A172 (cell line): Measurements from ENCODE around the gene PPARG. TPM values are rescaled to one million over a fixed set of nuclear protein-coding genes. Genes with fewer than 3 reads are reported as not detected.
A peak's percentile ranks its signal among the peaks of the same experiment; 100 is the strongest.
"Not testable (repeated sequence)": the region's sequence is repeated elsewhere in the genome, so short reads cannot be mapped to it uniquely, and the experiment has no call there.

Experiments
- DNase-seq: peaks from one replicate; pipeline ENCODE4 v3.0.0-alpha.2; 2015; ENCODE audit warnings: low spot score
- total RNA-seq: library from RNA; depleted of rRNA; stranded (reverse); fragments of >200 nt; shearing (Covaris generic); gene quantifications from 2 replicates; pipeline ENCODE4 v1.2.3, GENCODE V29; 2014

Gene PPARG
- total RNA-seq, 1 experiment from 2014 or later, result 11.9 TPM

DNA sequence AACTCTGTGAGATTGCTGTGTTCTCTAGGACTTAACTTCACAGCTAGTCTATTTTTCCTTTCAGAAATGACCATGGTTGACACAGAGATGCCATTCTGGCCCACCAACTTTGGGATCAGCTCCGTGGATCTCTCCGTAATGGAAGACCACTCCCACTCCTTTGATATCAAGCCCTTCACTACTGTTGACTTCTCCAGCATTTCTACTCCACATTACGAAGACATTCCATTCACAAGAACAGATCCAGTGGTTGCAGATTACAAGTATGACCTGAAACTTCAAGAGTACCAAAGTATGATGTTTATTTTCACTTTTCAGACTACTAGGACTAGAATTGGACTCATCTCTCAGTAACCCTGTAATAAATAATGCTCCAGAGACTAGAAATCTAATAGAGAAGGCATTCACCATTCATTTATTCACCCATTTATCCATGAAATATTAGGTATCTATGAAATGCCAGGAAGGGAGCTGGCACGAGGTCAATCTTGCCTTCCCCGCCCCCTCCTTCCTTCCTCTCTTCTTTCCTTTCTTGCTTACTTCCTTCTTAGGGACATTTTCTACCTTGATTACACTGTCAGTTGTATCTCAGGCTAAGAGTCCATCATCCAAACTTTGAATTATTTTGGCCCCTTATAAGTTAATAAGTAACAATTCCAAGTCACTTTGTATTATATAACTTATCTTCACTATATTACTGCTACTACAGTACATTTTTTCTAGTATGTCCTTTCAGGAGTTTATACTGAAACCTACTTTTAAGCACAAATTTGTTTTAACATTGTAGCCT lies 91.0 kb downstream of the PPARG start:
- no peak for DNase-seq

DNA sequence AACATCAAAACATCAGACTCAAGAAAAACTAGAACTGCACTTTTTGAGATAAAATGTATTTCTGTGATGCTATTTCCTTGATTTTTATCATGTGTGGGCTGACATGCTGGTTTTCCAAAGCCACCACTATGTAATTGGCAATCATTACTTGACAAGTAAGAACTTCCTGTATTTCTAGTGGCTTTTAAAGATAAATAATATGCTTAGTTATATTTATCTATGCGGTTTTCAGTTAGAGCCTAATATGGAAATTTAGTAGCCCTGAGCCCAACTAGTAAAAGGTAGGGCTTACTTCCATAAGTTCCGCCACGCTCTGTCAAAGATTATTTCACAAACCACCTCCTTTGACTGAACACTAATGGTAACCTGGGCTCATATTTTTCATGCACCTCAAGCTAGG lies 91.6 kb downstream of the PPARG start:
- DNase-seq, result no peak

DNA sequence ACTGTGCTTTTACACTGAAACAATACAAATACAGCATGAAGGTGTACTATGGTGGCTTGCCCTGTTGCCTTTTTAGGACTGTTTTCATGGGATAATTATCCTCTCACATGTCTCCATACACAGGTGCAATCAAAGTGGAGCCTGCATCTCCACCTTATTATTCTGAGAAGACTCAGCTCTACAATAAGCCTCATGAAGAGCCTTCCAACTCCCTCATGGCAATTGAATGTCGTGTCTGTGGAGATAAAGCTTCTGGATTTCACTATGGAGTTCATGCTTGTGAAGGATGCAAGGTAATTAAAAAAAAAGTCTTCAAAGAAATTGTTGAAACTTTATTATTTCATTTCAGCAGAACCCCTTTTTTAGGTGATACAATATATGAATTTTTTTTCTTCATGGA lies 92.3 kb downstream of the PPARG start:
- no peak for DNase-seq

DNA sequence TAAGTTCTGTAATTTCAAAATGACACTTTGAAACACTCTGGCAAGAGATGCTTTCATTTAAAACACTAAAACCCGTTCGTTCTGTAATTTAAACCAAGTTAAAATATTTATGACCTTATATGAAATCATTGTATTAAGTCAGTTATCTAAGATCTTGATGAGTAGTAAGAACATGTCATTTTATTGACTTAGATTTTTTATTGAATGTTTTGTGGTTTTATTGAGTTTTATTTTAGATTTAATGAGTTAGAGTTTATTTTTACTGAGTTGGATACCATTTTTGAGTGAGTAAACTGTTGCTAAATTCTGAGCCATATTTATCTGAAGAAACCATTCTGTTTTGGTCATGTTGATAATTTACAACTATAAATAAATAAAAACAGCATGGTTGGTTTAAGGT lies 94.3 kb downstream of the PPARG start:
- no peak for DNase-seq

DNA sequence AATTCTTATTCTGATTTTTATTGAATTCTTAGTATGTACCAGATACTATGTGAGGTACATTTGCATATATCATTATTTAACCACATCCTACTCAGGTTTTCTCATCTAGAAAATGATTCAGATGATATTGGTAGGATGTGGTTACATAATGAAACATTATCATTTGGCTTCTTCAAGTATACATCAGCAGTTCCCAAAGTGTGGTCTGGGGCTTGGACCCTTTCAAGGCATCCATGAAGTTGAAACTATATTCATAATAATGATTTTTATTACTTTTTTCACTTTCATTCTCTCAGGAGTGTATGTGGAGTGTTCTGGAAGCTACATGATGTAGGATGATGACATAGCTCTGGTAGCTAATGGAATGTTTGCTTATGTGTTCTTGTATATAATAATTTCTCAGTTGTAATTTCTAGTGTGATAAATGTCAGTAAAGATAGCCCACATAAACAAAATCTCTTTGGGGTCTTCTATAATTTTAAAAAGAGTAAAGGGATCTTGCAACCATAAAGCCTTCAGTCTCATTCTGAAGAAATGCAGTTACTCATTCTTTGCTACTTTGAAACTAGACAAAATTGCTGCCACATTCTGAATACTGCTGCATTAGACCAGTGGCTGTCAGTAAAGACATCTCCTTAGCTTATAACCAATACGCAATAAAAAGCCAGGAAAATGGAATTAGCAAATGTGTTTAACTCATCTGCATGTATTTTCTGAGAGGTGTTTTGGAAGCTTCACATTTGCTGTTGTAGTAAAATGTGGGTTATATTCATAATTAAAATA lies 95.8 kb downstream of the PPARG start:
- DNase-seq, result no peak

DNA sequence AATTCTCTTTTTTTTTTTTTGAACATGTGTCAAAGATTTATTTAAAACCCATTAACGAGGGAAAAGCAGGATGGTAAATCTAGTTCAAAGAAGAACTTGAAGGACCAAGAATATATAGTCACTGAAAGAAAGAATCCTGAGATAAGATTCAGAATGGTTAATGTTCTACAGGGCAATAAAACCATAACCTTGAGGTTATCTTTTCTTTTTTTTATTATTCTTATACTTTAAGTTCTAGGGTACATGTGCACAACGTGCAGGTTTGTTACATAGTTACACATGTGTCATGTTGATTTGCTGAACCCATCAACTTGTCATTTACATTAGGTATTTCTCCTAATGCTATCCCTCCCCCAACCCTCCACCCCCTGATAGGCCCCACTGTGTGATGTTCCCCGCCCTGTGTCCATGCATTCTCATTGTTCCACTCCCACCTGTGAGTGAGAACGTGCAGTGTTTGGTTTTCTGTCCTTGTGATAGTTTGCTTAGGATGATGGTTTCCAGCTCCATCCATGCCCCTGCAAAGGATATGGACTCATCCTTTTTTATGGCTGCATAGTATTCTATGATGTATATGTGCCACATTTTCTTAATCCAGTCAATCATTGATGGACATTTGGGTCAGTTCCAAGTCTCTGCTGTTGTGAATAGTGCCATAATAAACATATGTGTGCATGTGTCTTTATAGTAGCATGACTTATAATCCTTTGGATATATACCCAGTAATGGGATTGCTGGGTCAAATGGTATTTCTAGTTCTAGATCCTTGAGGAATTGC lies 97.8 kb downstream of the PPARG start:
- DNase-seq, result not testable (repeated sequence)

DNA sequence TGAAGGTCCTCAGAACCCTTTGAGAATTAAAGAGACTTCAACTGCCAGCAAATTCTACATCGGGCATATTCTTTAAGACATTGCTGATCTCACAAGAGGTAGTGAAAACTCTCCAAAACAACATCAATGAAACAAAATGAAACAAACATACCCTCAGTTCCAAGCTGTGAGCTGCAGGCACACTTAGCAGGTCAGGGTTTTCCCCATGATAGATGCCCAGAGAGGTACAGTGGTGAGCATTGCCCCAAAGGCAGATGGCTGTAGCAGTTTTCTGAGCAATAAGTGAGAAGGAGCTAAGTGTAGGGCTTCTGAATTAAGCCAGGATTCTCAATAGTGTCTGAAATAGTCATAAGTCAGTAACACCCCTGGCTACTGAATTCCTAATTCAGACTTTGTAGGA lies 99.3 kb downstream of the PPARG start:
- DNase-seq, result no peak

DNA sequence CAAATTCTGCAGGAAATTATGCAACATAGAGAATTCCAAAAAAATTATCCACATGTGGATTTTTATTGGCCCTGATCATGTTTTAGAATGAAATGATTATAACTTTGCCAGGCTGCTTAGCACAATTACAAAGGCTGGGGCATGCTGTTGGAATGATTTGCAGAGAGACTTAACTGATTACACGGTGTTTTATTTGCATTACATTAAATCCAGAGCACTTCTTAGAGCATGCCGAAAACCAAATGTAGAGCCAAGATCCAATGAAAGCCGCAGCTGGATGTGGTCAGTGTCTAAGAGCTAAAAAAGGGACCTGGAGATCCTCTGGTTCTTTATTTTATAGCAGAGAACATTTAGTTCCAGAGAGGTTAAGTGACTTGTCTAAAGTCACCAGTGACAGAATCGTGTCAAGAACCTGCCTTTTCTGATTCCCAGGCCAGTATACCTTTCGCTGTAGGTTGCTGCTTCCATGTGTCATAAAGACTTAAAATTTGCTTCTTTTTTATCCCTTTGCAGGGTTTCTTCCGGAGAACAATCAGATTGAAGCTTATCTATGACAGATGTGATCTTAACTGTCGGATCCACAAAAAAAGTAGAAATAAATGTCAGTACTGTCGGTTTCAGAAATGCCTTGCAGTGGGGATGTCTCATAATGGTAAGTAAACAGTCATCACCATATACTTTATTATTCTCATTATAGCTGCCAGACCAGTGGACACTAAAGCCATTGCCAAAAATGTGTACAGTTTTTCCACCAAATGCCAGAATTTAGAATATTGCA lies 103.4 kb downstream of the PPARG start:
- DNase-seq, result no peak

DNA sequence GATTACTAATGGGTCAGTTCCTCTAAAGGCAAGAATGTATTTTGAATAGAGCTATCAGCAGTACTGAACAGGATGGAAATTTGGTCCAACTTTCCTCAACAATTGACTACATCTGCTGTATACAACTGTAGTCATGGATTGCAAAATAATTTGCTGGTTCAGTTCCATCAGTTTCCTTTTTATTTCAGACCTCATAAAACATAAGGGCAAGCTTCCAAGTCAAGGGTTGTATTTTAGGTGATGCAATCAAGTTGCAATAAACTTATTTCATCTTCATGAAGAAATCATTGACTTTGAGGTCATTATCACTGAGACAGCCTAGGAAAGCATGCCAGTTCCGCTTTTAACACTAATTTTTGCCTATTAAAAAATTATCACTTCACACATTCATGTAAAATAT lies 105.0 kb downstream of the PPARG start:
- DNase-seq, result no peak

DNA sequence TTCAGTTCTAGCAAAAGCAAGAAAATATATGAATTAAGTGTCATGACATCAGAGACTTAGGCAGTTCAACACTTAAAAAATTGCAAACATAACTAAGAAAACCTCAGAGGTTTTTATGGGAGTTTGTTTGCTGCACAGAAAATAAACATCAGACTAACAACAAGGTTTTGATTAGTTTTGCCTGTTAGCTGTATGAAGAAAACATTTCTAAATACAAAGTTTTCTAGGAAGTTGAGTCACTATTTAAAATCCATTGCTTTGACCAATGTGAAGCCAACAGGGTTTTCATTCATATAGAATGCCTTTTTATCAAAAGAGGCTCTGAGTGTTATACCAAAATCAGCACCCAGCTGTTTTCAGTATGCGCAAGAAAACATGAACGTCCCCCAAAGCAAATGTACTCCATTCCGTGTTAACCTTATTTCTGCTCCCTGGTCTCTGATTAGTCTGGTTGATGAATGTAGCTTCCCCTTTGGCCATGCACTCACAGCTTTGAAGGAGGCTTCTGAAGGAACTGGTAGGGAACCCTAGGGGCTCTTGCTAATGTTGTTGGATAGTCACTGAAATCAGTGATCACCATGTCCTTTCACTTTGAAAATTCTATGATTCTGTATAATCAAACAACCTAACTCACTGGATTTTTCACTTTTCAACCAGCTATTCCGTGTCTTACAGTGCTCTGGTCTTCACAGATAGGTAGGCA lies 105.8 kb downstream of the PPARG start:
- DNase-seq, result no peak

DNA sequence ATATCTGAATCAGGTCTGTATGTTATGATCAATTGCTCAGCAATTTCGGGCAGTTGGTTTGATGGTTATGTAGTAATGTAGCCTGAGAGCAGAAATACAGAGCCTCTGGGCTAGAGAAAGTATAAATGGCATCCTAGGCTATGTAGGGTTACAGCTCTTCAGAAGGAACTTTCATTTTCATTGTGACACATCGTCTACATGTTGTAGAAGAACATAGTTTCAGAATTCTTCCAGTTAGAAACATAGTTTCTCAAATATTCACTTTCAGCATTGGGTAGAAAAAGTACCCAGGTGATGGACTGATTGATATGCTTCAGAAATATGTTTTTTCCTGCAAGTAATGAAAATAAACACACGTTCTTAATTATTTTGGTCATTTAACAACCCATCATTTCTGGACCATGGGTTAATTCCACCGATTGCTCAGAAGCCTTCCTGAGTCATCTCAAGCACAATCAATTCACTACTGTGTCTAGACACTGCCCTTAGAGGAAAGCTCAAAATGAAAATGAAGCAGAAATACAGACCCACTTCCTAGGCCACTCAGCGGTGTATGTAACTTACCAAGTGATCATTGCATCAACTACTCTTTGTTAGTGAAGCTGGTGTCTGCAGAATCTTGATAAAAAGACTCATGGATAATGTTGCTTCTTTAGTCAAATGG lies 106.6 kb downstream of the PPARG start:
- no peak for DNase-seq

DNA sequence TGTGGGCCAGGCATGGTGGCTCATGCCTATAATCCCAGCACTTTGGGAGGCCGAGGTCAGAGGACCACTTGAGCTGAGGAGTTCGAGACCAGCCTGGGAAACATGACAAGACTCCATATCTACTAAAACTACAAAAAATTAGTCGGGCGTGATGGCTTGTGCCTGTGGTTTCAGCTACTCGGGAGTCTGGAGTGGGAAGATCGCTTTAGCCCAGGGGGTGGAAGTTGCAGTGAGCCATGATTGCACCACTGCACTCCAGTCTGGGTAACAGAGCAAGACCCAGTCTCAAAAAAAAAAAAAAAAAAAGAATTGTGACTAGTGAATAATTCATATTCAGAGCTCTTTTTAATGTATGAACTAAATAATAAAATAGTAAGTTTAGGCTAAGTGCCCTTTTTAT lies 107.6 kb downstream of the PPARG start:
- DNase-seq, result no peak

DNA sequence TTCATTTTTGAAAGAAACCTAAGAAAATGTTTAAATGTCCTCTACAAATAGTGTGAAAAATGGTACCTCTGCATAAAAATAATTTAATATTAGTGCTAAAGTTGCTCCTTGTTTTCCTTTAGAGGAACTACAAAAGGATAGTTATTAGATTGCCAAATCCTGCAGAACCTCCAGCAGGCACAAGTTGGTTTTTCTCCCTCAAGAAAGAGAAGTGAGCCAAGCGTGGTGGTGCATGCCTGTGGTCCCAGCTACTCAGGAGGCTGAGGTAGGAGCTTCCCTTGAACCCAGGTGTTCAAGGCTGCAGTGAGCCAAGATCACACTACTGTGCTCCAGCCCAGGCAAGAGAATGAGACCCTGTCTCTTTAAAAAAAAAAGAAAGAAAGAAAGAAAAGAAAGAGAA lies 110.4 kb downstream of the PPARG start:
- DNase-seq, result no peak

DNA sequence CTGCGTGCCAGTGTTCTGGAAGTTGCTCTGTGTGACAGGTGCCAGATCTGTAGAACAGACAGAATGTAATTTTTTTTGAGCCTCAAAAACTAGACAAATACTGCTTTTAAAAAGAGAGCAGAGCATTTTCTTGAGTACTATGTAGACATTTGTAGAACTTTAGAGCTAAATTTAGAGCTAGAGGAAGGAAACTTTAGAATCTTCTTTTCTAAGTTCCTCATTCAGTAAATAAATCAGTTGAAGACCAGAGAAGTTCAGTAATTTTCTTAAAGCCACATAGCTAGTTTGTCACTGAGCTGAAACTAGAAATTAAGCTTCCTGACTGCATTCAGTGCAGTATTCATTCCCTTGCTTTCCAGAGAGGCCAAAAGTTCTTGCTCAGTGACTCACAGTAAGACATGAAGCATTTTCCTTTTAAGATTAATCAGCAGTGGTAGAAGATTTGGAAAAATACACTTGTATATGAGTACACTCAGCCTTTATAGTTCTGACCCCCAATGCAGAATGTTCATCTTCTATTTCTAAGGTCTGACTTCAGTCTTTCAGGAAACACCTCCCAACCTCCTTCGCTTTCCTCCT lies 111.8 kb downstream of the PPARG start:
- DNase-seq, result peak; percentile 76

DNA sequence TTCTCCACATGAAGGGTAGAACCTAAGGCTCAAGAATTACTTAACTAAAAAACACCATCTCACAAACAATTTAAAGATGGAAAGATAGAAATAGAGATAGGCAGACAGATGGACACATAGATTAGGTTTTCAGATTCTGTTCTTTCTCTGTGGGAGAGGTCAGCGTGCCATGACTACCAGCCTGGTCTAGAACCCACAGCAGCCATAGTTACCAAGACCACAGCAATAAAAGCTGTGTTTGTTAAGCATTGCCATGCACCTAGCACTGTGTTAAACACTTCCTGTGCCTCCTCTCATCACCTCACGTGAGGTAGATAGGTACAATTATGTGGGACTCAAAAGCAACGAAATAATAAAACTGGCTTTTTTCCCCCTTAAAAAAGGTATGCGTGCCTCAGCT lies 112.3 kb downstream of the PPARG start:
- no peak for DNase-seq

DNA sequence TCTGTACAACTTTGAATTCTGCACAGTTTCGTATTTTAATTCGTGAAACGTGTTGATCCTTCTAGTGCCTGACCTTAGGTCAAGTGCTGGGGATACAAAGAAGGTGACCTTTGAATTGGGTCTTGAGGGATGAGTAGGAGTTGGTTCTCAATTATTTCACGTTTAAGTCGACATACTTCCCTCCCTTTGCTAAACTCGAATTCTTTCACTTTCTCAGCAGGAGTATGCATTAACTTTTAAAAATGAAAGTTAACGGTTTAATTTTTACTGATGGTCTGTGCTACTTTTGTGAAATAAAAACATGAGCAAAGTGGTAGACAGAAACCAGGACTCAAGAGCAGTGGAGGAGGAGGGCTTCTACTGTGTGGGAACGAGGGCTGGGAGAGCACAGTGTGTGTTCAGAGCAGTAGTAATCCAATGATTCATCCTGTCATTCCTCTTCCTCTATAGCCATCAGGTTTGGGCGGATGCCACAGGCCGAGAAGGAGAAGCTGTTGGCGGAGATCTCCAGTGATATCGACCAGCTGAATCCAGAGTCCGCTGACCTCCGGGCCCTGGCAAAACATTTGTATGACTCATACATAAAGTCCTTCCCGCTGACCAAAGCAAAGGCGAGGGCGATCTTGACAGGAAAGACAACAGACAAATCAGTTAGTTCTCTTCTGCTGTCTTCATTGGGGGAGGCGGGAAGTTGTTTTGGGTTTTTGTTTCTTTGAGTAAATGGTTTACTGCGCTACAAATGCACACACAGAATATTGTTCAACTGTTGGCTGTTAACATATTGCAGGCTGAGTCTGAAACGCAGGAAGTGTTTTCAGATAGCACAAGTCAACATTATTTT lies 116.8 kb downstream of the PPARG start:
- DNase-seq, result peak; percentile 100

DNA sequence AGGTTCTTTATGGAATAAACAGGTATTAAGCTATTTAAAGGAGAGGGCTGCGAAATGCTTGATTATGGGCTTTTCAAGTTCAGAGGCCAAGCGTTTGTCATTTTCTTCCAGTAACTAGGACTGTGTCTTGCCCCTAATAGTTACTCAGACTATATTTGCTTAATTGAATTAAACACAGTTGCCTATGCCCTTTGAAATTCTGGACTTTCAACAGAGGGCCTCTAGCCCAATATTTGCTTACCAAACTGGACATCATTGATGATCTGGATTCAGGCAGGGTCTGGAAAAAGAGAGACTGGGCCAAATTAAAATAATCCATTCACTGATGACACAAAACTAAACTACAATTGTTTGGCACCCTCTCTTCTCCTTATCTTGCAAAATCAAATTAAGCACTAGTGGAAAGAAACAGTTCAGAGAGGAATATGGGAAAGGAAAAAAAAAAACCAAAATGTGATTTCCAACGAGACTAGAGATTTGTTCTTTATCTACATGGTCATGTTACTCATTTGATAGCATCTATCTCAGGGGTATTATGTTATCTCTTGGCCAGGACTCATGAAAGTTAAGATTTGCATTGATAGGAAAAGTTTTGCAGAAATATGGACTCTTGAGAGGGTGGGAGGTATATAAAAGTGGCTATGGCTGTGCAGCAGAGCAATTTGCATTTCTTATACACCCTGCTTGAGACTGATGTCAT lies 120.3 kb downstream of the PPARG start:
- DNase-seq, result no peak
